Esophagus muscularis mucosa (tissue), 4 donors: ENCODE data around the gene ARL17B. TPM values are rescaled to one million over a fixed set of nuclear protein-coding genes. Genes with fewer than 3 reads are reported as not detected.
"Not testable (repeated sequence)": the region's sequence is repeated elsewhere in the genome, so short reads cannot be mapped to it uniquely, and the experiment has no call there.

Experiments used
- DNase-seq: peaks from one replicate; pipeline ENCODE4 v3.0.0-alpha.2; 2017; ENCODE audit errors: extremely low spot score
- H3K27ac ChIP-seq, 4 donors: fragments of 200-600 bp; sonication (generic); replicated peaks in 1 of 4; 1 replicate in 3 of 4; 2 replicates in 1 of 4; pipeline ENCODE4 v1.5.1; 2016 to 2019; ENCODE audit warnings: mild to moderate bottlenecking in 1 of 4
- H3K27me3 ChIP-seq, 4 donors: fragments of 200-600 bp; sonication (generic); one replicate each; pipeline versions ENCODE4 v1.5.1 to v1.6.0; 2016 to 2019
- H3K36me3 ChIP-seq, 4 donors: fragments of 200-600 bp; sonication (generic); one replicate each; pipeline ENCODE4 v1.5.1; 2016 to 2019
- H3K4me1 ChIP-seq, 4 donors: fragments of 200-600 bp; sonication (generic); one replicate each; pipeline ENCODE4 v1.5.1; 2016 to 2019
- H3K4me3 ChIP-seq, 4 donors: fragments of 200-600 bp; sonication (generic); 1 replicate in 2 of 4; 2 replicates in 2 of 4; pipeline ENCODE4 v1.5.1; 2016 to 2019; ENCODE audit warnings: mild to moderate bottlenecking in 4 of 4, moderate library complexity in 1 of 4
- H3K9me3 ChIP-seq, 4 donors: fragments of 200-600 bp; sonication (generic); 1 replicate in 3 of 4; 2 replicates in 1 of 4; pipeline ENCODE4 v1.5.1; 2016 to 2019
- EP300 ChIP-seq: sonication (generic); formaldehyde crosslinking; IDR thresholded peaks from one replicate; pipeline ENCODE4 v1.6.1; 2017; ENCODE audit warnings: antibody characterized with exemption
- POLR2A ChIP-seq: fragments of 450-650 bp; IDR thresholded peaks from one replicate; pipeline ENCODE4 v1.6.1; 2017; ENCODE audit warnings: antibody characterized with exemption, moderate library complexity, mild to moderate bottlenecking, low read depth
- POLR2AphosphoS5 ChIP-seq, 2 donors: sonication (generic); formaldehyde crosslinking; IDR thresholded peaks; one replicate each; pipeline ENCODE4 v1.6.1; 2017; ENCODE audit warnings: antibody characterized with exemption in 2 of 2
- WGBS: methylation state at CpG from one replicate; pipeline ENCODE4 v1.1.5; 2018; 5-methylcytosine and 5-hydroxymethylcytosine counted together
- intact Hi-C: fragments of 100-400 bp; cut with DNase I; formaldehyde crosslinking; loops from one replicate; pipeline ENCODE4 v1.15.1; 2023
- total RNA-seq, 4 donors: library from RNA; depleted of rRNA; stranded (reverse); fragments of >200 nt; gene quantifications; one replicate each; pipeline versions ENCODE4 v1.1.0 to v1.2.1, GENCODE V29; 2016
- TF ChIP-seq, protein P1 (sequence below), 3 experiments: fragments of 200-600 bp in 2 of 3; fragments of 450-650 bp in 1 of 3; sonication (generic) in 2 of 3; IDR thresholded peaks; one replicate each; pipeline ENCODE4 v1.5.1; 2017 to 2019; ENCODE audit warnings: antibody characterized with exemption in 3 of 3, mild to moderate bottlenecking in 2 of 3, moderate library complexity in 1 of 3

The ARL17B gene
- total RNA-seq, 4 donors from 2014 or later: 6.9 to 19.4 (median 15.4) TPM

DNA sequence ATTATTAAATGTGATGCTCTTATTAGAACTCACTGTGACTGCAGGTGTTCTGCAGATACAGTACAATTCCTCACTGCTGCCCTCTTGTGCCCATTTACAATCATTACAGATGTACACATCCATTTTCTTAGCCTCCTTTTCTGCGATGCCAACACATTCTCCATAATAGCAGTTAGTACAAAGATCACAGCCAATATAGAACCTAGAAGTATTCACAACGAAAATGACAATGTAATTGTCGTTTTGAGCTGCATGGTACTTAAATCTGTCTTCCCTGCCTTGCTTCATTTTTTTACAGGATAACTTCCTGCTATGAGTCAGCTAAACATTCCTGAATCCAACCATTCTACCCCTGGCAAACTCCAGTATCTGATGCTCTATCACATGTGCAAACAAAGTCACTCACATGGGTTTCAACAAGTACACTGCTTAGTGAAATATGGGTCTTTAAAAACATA, 74.8 kb downstream of the ARL17B start:
- TF ChIP-seq, protein P1, sequence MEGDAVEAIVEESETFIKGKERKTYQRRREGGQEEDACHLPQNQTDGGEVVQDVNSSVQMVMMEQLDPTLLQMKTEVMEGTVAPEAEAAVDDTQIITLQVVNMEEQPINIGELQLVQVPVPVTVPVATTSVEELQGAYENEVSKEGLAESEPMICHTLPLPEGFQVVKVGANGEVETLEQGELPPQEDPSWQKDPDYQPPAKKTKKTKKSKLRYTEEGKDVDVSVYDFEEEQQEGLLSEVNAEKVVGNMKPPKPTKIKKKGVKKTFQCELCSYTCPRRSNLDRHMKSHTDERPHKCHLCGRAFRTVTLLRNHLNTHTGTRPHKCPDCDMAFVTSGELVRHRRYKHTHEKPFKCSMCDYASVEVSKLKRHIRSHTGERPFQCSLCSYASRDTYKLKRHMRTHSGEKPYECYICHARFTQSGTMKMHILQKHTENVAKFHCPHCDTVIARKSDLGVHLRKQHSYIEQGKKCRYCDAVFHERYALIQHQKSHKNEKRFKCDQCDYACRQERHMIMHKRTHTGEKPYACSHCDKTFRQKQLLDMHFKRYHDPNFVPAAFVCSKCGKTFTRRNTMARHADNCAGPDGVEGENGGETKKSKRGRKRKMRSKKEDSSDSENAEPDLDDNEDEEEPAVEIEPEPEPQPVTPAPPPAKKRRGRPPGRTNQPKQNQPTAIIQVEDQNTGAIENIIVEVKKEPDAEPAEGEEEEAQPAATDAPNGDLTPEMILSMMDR (IDR thresholded peaks at IDR 0.05): peak; percentile 73 to 81 (median 73)
- peak in 1 of 2 donors; percentile 39 for TF ChIP-seq POLR2AphosphoS5 (IDR thresholded peaks at IDR 0.05)
- H3K27ac ChIP-seq: peak overlapping the region in 3 of 4 donors; percentile 28 to 61 (median 45)
- intact Hi-C loops: loop anchor here (10.0 kb wide), 1 partner anchor 282 kb away; no protein-coding TSS in a partner anchor
- H3K36me3 ChIP-seq, DNase-seq, H3K4me3 ChIP-seq, H3K4me1 ChIP-seq, H3K27me3 ChIP-seq, H3K9me3 ChIP-seq: not testable (repeated sequence)
- 0% methylated on average over 3 of the region's 3 CpGs for WGBS

DNA sequence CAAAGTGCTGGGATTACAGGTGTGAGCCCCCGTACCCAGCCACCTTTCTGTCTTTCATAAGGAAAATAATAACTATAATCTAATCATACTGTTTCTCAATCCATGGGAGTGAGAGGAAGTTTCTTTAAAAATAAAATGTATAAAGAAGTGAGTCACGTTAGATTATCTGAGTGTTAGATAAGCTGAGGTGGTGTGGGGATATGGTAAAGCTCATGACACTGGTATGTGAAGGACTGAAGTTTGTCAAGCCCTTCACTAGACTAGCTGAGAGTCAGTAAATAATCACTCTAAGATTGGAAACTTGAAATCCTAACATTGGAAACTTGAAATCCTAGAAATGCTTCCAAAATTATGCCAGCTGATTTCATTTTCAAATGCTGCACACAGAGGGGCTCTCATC, 76.1 kb downstream of the ARL17B start:
- intact Hi-C loops: loop anchor here (10.0 kb wide), 1 partner anchor 281 kb away; no protein-coding TSS in a partner anchor
- WGBS: 77% methylated on average over 2 of the region's 2 CpGs
- not testable (repeated sequence) for H3K27ac ChIP-seq, H3K4me1 ChIP-seq, H3K4me3 ChIP-seq, H3K9me3 ChIP-seq, DNase-seq, H3K36me3 ChIP-seq, H3K27me3 ChIP-seq

- 89% methylated on average over 1 of the region's 1 CpG for WGBS
- H3K9me3 ChIP-seq, DNase-seq, H3K27me3 ChIP-seq, H3K27ac ChIP-seq, H3K36me3 ChIP-seq, H3K4me3 ChIP-seq: not testable (repeated sequence)
- peaks cover 0 to 11% (median 9%) of the 10 kb centered on the region in 4 donors for H3K4me1 ChIP-seq
- intact Hi-C loops: loop anchor here (10.0 kb wide), 1 partner anchor 280 kb away; no protein-coding TSS in a partner anchor
These were observed 77.1 kb downstream of the ARL17B start for GRCh38 chr17:46284467-46284866.

DNA sequence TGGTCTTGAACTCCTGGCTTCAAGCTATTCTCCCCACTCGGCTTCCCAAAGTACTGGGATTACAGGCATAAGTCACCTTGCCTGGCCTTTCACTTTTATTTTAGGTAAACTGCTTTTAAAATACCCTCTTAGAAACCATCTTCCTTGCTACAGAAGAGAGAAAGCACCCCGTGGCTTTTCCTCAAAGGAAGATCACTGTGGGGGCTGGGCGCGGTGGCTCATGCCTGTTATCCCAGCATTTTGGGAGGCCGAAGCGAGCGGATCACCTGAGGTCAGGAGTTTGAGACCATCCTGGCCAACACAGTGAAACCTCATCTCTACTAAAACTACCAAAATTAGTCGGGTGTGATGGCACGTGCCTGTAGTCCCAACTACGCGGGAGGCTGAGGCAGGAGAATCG, 78.9 kb downstream of the ARL17B start:
- WGBS: 100% methylated on average over 2 of the region's 12 CpGs
- not testable (repeated sequence) for H3K27ac ChIP-seq, H3K36me3 ChIP-seq, H3K27me3 ChIP-seq, DNase-seq, H3K4me3 ChIP-seq, H3K9me3 ChIP-seq
- intact Hi-C loops: loop anchor here (10.0 kb wide), 1 partner anchor 278 kb away; no protein-coding TSS in a partner anchor
- H3K4me1 ChIP-seq: peaks cover 0 to 11% (median 9%) of the 10 kb centered on the region in 4 donors

DNA sequence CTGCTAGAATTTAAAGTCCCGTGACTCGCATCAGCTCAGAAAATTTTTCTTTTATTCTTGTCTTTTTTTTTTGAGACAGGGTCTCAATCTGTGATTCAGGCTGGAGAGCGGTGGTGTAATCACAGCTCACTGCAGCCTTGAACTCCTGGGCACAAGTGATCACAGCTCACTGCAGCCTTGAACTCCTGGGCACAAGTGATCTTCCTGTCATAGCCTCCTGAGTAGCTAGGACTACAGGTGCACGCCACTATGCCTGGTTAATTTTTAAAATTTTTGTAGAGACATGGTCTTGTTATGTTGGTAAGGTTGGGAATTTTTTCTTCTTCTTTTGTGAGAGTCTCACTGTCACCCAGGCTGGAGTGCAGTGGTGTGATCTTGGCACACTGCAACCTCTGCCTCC, 80.2 kb downstream of the ARL17B start:
- not testable (repeated sequence) for H3K4me1 ChIP-seq, H3K9me3 ChIP-seq, H3K27me3 ChIP-seq, H3K27ac ChIP-seq, H3K4me3 ChIP-seq, DNase-seq, H3K36me3 ChIP-seq
- 92% methylated on average over 4 of the region's 4 CpGs for WGBS
- intact Hi-C loops: loop anchor here (10.0 kb wide), 1 partner anchor 277 kb away; no protein-coding TSS in a partner anchor

DNA sequence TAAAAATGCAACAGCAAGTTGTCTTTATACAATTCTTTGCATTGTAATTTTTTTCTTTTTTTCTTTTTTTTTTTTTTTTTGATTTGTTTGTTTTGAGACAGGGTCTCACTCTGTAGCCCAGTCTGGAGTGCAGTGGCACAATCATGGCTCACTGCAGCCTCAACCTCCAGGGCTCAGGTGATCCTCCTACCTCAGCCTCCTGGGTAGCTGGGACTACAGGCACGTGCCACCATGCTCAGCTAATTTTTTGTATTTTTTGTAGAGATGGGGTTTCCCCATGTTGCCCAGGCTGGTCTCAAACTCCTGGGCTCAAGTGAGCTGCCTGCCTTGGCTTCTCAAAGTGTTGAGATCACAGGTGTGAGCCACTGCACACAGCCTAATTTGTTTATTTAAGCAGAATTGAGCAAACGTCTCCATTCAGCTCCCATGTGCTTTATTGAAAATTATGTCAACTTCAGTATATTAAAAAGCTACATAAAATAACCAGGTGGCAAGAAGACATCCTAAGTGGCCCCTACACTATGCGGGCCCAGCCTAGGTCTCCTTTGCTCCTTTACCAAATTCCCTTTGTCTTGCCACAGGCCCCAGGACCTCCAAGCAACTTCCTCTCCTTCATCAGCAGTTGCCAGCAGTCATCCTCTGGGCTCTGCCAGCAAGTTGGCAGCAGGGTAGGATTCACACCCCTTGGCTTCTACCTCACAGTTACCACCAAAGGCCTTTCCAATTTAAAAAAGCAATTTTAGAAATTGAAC, 84.7 kb downstream of the ARL17B start:
- intact Hi-C loops, H3K4me1 ChIP-seq, H3K27ac ChIP-seq, H3K4me3 ChIP-seq, H3K36me3 ChIP-seq, DNase-seq, H3K27me3 ChIP-seq, H3K9me3 ChIP-seq: not testable (repeated sequence)
- 83% methylated on average over 2 of the region's 3 CpGs for WGBS

DNA sequence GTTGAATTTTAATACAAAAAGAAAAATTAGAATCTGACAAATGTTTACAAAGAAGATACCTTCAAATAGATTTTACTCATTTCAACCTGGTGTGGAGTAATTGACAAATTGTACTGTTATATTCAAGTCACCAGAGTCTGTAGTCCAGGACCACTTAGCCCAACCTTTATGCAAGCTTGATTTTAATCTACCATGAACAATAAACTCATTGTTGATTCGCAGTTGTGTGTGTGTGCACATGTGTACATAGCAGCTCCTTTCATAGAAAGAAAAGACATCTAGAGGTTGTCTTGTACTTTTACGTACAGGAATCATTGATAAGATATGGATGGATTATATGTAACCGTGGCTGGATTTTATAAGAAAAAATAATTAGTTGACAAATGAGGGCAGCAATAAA, 87.3 kb downstream of the ARL17B start:
- TF ChIP-seq, protein P1 (IDR thresholded peaks at IDR 0.05): no peak
- no peak for TF ChIP-seq POLR2A
- no peak for TF ChIP-seq EP300
- no peak for TF ChIP-seq POLR2AphosphoS5 (IDR thresholded peaks at IDR 0.05)
- no peaks in the 10 kb centered on the region for H3K4me1 ChIP-seq
- intact Hi-C loops: no loop called here
- no peak overlapping the region for H3K27ac ChIP-seq
- WGBS: 83% methylated on average over 3 of the region's 3 CpGs
- no peaks in the 10 kb centered on the region for H3K36me3 ChIP-seq
- no peaks in the 10 kb centered on the region for H3K9me3 ChIP-seq
- no peaks in the 10 kb centered on the region for H3K27me3 ChIP-seq
- no peak for DNase-seq
- no peak overlapping the region for H3K4me3 ChIP-seq
